ENCODE data around the gene CELSR1.
A peak's percentile ranks its signal among the peaks of the same experiment; 100 is the strongest.
"Not testable (repeated sequence)": the region's sequence is repeated elsewhere in the genome, so short reads cannot be mapped to it uniquely, and the experiment has no call there.

CELSR1 gene

DNA sequence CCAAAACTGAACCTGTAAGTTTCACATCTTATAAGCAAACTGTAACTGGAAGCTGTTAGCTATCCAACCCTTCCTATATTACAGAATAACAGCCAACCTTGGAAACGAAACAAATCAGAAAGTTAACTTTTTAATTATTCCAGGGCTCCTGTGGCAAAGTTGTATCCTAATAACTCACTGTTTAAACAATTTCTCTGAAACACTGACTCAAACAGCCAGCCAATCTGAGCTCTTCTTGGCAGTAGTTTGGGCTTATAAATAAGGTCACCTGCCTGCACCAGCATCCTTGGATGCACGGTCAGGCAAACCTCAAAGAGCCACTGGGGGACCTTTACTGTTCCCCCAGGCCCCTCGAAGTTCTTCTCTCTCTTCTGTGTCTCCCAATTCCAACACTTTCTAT, 5.0 kb downstream of the CELSR1 start:
- no peak for DNase-seq (ENCODE audit: low spot score)

- DNase-seq (ENCODE audit: low spot score): no peak
Measured at GRCh38 chr22:46531581-46532175, 5.7 kb downstream of the CELSR1 start.

GRCh38 chr22:46528121-46528610, 9.3 kb downstream of the CELSR1 start:
- peak; percentile 92 for DNase-seq (ENCODE audit: low spot score)

GRCh38 chr22:46526244-46526839, 11.1 kb downstream of the CELSR1 start:
- DNase-seq (ENCODE audit: low spot score): no peak

- no peak for DNase-seq (ENCODE audit: low spot score)
Measured at GRCh38 chr22:46525389-46526243, 11.8 kb downstream of the CELSR1 start.

DNA sequence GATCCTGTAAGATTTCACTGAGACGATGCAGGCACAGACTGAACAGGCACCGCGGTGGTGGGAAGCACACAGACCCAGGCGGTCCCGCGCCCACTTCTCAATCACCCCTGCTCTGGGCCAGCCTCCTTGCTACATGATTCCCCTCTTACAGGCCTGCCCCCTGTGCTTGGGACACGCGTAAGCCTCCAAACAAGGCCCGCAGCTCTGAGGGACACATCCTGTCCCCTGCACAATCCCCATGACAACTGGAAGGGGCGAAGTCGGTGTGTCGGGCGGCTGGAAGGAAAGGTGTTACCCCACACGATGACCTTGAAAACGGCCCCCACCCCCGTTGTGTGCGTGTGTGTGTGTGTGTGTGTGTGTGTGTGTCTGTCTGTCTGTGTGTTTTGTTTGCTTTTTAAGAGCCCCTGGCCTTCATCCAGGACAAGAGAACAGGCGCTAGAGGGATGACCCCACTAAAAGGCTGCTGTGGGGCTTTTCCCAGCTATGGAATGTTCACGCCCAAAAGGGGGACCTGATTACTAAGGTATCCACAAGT, 13.1 kb downstream of the CELSR1 start:
- no peak for DNase-seq (ENCODE audit: low spot score)

- no peak for DNase-seq (ENCODE audit: low spot score)
Measured at GRCh38 chr22:46522797-46523196, 14.6 kb downstream of the CELSR1 start.

DNA sequence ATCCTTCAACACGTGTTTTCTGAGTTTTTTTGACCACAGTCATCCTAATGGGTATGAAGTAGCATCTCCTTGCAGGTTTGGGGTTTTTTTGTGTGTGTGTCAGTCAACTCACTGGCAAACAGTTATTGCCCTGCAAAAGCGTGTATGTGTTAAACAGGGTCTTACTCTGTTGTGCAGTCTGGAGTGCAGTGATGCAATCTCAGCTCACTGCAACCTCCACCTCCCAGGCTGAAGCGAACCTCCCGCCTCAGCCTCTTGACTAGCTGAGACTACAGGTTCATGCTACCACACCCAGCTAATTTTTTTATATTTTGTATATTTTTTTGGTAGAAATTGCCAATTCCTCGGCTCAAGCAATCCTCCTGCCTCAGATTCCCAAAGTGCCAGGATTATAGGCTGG, 15.4 kb downstream of the CELSR1 start:
- no peak for DNase-seq (ENCODE audit: low spot score)

DNA sequence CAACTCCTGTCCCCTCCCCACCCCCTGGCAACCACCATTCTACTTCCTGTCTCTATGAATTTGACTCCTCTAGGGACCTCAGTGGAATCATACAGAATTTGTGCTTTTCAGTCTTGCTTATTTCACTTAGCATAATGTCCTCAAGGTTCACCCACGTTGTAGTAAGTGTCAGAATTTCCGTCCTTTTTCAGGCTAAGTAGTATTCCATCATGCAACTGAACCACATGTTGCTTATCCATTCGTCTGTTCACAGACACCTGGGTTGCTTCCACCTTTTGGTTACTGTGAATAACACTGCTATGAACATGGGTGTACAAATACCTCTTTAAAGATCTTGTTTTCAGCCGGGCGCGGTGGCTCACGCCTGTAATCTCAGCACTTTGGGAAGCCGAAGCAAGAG, 16.5 kb downstream of the CELSR1 start:
- no peak for DNase-seq (ENCODE audit: low spot score)

- no peak for DNase-seq (ENCODE audit: low spot score)
Measured at GRCh38 chr22:46519377-46519776, 18.0 kb downstream of the CELSR1 start.

- no peak for DNase-seq (ENCODE audit: low spot score)
Measured at GRCh38 chr22:46518542-46519325, 18.7 kb downstream of the CELSR1 start.

- no peak for DNase-seq (ENCODE audit: low spot score)
Measured at GRCh38 chr22:46518038-46518437, 19.4 kb downstream of the CELSR1 start.

DNA sequence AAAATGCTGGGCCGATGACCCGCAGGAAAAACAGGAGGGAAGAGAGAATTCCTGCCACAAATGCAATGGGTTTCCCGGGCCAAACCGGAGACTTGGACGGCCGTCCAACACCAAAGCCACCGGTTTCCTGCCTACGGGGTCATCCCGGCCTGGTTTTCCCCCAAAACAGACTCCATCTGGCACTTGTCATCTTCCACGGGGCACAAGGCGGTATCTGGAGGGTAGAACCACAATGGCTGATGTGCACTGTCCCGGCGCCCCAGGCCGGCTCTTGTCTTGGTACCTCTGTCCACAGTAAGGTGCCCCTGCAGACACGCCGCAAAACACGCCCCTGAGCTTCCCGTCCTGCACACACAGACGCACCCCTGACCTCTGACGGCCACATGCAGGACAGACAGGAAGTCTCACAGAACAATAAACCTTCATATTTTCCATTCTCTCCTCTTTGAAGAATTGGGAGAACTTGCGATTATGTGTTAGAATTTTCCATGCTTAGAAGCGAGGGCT, 20.1 kb downstream of the CELSR1 start:
- DNase-seq (ENCODE audit: low spot score): no peak

GRCh38 chr22:46516638-46517037, 20.8 kb downstream of the CELSR1 start:
- DNase-seq (ENCODE audit: low spot score): no peak

- not testable (repeated sequence) for DNase-seq (ENCODE audit: low spot score)
Measured at GRCh38 chr22:46516112-46516487, 21.3 kb downstream of the CELSR1 start.

GRCh38 chr22:46515208-46516111, 22.0 kb downstream of the CELSR1 start:
- no peak for DNase-seq (ENCODE audit: low spot score)

GRCh38 chr22:46514592-46515207, 22.7 kb downstream of the CELSR1 start:
- DNase-seq (ENCODE audit: low spot score): no peak

- DNase-seq (ENCODE audit: low spot score): no peak
Measured at GRCh38 chr22:46513908-46514550, 23.4 kb downstream of the CELSR1 start.

DNA sequence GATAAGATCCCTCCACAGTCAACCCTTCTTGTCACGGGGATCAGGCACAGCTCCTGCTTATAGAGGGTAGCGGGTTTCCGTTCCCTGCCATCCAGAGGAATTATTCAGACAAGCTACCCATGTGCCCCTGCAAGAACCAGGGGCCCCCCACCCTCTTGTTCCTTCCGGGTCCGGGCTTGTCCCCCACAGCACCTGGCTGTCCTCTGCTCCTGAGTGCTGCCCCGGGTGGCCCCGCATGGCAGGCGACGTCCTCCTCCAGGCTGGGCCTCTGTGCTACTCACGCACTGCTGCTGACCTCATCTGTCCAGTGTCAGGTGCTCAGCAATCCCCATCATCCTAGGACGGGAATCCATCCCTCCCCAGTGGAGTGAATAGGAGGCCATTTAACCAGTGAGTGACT, 24.7 kb downstream of the CELSR1 start:
- no peak for DNase-seq (ENCODE audit: low spot score)

- DNase-seq (ENCODE audit: low spot score): no peak
Measured at GRCh38 chr22:46512039-46512370, 25.4 kb downstream of the CELSR1 start.

Measured in COLO829 (cell line).